ENCODE data around the gene DDX1. TPM values are rescaled to one million over a fixed set of nuclear protein-coding genes. Genes with fewer than 3 reads are reported as not detected.

The DDX1 gene
- total RNA-seq, 2 experiments from 2014 or later: 42.7 to 91.8 TPM

GRCh38 chr2:15560988-15561573 is 30.6 kb upstream of the DDX1 start, which contains the start of gene NBAS:
Gene NBAS (minus strand): TSS chr2:15561334. CDS start chr2:15561304, 30 bp downstream.
- no peaks in the 10 kb centered on the region for H4K20me1 ChIP-seq (ENCODE audit: insufficient read depth, low read length)
- no peak for TF ChIP-seq CTCF (conservative IDR thresholded peaks at IDR 0.05; ENCODE audit: low read length)
- no peak for TF ChIP-seq EZH2phosphoT487 (IDR thresholded peaks at IDR 0.05; ENCODE audit: borderline replicate concordance, low read depth, low read length)
- H3K4me2 ChIP-seq (ENCODE audit: low read length): peak within 1 kb of the TSS; percentile 89
- peak; percentile 81 for DNase-seq (ENCODE audit: low spot score)
- H3K79me2 ChIP-seq (ENCODE audit: insufficient read depth, low read depth, low read length): peaks cover 17% of the 10 kb centered on the region
- ChIA-PET CTCF (ENCODE audit: unreplicated experiment) (interaction anchor here (0.6 kb wide), 1 partner anchor 129 kb away, joined by 15 read pairs; no protein-coding TSS in a partner anchor), POLR2A (interaction anchor here (0.6 to 1.6 kb wide), 10 partner anchors 8 to 422 kb away, joined by 3 to 9 read pairs (median 6); no protein-coding TSS in a partner anchor)
- no peaks in the 10 kb centered on the region for H3K9me2 ChIP-seq (ENCODE audit: insufficient read depth, low read length)
- H3K9me3 ChIP-seq (ENCODE audit: low read length): no peaks in the 10 kb centered on the region
- peak within 1 kb of the TSS; percentile 91 for H3K4me3 ChIP-seq (ENCODE audit: low read depth, low read length, poor library complexity, severe bottlenecking)
- H3K4me1 ChIP-seq (ENCODE audit: insufficient read depth, low read length, poor library complexity, severe bottlenecking): peaks cover 16% of the 10 kb centered on the region
- intact Hi-C loops (cut with micrococcal nuclease; ENCODE audit: unreplicated experiment): no loop called here
- no peak within 1 kb of the TSS for H3K27ac ChIP-seq (ENCODE audit: low read depth, low read length, poor library complexity, severe bottlenecking)
- H3K36me3 ChIP-seq (ENCODE audit: insufficient read depth, low read length): no peaks in the 10 kb centered on the region
- BruUV-seq (replicated peaks): no TSS peak
- peak within 1 kb of the TSS; percentile 100 for H2AFZ ChIP-seq (ENCODE audit: low read length)

DNA sequence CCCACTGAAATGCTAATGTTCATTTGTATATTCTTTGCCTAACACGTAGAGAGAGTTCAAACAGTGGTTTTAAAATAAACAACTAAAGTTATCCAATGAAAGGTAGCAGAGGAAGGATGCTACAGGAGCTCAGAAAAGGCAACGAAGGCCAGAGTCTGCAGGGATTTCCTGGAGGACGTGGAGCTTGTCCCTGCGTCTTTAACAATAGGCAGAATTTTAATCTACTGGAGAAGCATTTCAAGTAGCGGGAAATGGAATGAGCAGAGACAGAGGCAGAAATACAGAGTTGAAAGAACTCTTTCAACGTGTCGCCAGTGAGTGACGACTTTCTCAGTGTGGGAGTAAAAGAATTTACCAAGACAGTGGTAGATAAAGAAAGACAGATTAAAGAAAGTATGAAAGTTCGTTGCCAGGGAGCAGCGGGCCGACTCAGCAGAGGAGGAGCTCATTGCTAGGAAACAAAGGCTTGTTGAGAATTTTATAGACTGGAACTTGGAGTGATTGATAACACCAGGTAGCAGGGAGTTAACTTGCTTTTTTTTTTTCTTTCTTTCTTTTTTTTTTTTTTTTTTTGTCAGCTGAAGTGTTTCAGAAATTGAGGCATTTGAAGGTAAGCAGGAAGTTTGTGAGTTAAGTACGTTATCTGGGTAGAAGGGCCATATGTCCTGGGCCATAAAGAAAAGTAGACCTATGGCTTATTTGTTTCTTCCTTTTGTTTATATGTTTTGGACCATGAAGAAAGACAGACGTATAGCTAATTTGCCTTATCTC is 29.9 kb upstream of the DDX1 start:
- H3K4me1 ChIP-seq (ENCODE audit: insufficient read depth, low read length, poor library complexity, severe bottlenecking): peaks cover 16% of the 10 kb centered on the region
- no peaks in the 10 kb centered on the region for H4K20me1 ChIP-seq (ENCODE audit: insufficient read depth, low read length)
- CTCF ChIA-PET (ENCODE audit: unreplicated experiment): interaction anchor here (0.6 kb wide), 1 partner anchor 129 kb away, joined by 15 read pairs; no protein-coding TSS in a partner anchor
- peak overlapping the region; percentile 100 for H2AFZ ChIP-seq (ENCODE audit: low read length)
- peak overlapping the region; percentile 89 for H3K4me2 ChIP-seq (ENCODE audit: low read length)
- DNase-seq (ENCODE audit: low spot score): peak; percentile 12
- no TSS peak for BruUV-seq (replicated peaks)
- H3K9me3 ChIP-seq (ENCODE audit: low read length): no peaks in the 10 kb centered on the region
- no peaks in the 10 kb centered on the region for H3K36me3 ChIP-seq (ENCODE audit: insufficient read depth, low read length)
- TF ChIP-seq CTCF (conservative IDR thresholded peaks at IDR 0.05; ENCODE audit: low read length) (no peak), EZH2phosphoT487 (IDR thresholded peaks at IDR 0.05; ENCODE audit: borderline replicate concordance, low read depth, low read length) (no peak)
- no peak overlapping the region for H3K27ac ChIP-seq (ENCODE audit: low read depth, low read length, poor library complexity, severe bottlenecking)
- H3K9me2 ChIP-seq (ENCODE audit: insufficient read depth, low read length): no peaks in the 10 kb centered on the region
- peak overlapping the region; percentile 91 for H3K4me3 ChIP-seq (ENCODE audit: low read depth, low read length, poor library complexity, severe bottlenecking)
- POLR2A ChIA-PET: interaction anchor here (0.6 to 1.6 kb wide), 16 partner anchors 8 to 794 kb away, joined by 3 to 9 read pairs (median 4); no protein-coding TSS in a partner anchor
- H3K79me2 ChIP-seq (ENCODE audit: insufficient read depth, low read depth, low read length): peaks cover 17% of the 10 kb centered on the region
- intact Hi-C loops (cut with micrococcal nuclease; ENCODE audit: unreplicated experiment): no loop called here
